Measurements from ENCODE around the gene CEP72. TPM values are rescaled to one million over a fixed set of nuclear protein-coding genes. Genes with fewer than 3 reads are reported as not detected.

Gene CEP72
- total RNA-seq, 1 donor from 2014 or later, result 27.2 TPM

GRCh38 chr5:610744-611730, 1.1 kb upstream of the CEP72 start:
- peak overlapping the region; percentile 85 for H3K4me3 Mint-ChIP-seq
- DNase-seq (ENCODE audit: low read depth, low spot score), result no peak
- H3K4me1 Mint-ChIP-seq, result peaks cover 23% of the 10 kb centered on the region
- peaks cover 15% of the 10 kb centered on the region for H3K36me3 Mint-ChIP-seq (ENCODE audit: low read depth)
- no peaks in the 10 kb centered on the region for H3K9me3 Mint-ChIP-seq
- TF ChIP-seq, protein P1, sequence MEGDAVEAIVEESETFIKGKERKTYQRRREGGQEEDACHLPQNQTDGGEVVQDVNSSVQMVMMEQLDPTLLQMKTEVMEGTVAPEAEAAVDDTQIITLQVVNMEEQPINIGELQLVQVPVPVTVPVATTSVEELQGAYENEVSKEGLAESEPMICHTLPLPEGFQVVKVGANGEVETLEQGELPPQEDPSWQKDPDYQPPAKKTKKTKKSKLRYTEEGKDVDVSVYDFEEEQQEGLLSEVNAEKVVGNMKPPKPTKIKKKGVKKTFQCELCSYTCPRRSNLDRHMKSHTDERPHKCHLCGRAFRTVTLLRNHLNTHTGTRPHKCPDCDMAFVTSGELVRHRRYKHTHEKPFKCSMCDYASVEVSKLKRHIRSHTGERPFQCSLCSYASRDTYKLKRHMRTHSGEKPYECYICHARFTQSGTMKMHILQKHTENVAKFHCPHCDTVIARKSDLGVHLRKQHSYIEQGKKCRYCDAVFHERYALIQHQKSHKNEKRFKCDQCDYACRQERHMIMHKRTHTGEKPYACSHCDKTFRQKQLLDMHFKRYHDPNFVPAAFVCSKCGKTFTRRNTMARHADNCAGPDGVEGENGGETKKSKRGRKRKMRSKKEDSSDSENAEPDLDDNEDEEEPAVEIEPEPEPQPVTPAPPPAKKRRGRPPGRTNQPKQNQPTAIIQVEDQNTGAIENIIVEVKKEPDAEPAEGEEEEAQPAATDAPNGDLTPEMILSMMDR (conservative IDR thresholded peaks at IDR 0.05), result no peak
- H3K27me3 Mint-ChIP-seq (ENCODE audit: low read depth), result no peaks in the 10 kb centered on the region
- no peak overlapping the region for H3K27ac Mint-ChIP-seq (ENCODE audit: unreplicated experiment)

DNA sequence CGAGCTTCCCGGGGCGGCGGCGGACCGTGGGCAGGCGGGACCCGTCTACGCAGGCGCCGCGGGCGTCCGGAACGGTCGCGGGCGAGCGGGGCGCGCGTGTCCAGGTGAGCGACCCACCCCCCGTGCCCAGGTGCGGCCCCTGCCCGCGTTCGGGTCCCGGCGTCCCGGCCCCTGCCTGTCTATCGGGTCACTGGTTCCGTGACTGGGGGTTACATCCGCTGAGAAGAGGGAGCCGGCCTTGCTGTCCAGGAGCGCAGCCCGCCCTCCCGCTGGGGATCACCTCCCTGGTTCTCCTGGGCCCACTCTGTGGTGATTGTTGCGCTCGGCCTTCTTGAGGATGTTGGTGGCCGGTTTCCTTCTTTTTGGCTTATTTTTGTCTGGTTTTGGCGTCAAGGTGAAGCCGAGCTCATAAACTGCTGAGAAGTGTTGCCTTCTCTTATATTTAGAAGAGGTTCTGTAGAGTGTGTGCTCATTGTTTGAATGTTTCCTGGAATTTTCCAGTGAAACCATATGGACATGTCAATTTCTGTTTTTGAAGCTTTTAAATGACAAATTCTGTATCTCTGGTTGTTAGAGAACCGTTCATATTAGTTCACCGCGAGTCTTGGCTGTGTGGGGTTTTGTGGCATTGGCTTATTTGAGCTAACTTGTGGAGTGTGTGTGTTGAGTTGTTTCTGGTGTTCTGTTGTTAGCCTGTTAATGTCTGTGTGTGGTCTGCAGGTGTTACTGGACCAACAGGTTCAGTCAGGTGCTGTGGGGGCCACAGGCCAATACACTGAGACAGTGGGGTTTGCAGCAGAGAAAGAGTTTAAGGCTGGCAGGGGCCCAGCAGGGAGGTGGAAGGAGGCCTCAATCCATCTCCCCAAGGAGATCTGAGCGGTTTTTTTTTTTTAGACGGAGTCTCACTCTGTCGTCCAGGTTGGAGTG, 621 bp downstream of the CEP72 start:
- Mint-ChIP-seq H3K27me3 (ENCODE audit: low read depth) (no peaks in the 10 kb centered on the region), H3K36me3 (ENCODE audit: low read depth) (peaks cover 17% of the 10 kb centered on the region), H3K27ac (ENCODE audit: unreplicated experiment) (peak overlapping the region; percentile 46), H3K4me1 (peaks cover 31% of the 10 kb centered on the region), H3K9me3 (no peaks in the 10 kb centered on the region), H3K4me3 (peak overlapping the region; percentile 89)
- no peak for DNase-seq (ENCODE audit: low read depth, low spot score)
- TF ChIP-seq, protein P1 (conservative IDR thresholded peaks at IDR 0.05), result no peak

- Mint-ChIP-seq H3K36me3 (ENCODE audit: low read depth) (peaks cover 22% of the 10 kb centered on the region), H3K27ac (ENCODE audit: unreplicated experiment) (peak overlapping the region; percentile 85)
- no peak for DNase-seq (ENCODE audit: low read depth, low spot score)
These were observed 4.4 kb downstream of the CEP72 start for GRCh38 chr5:616484-617039.

GRCh38 chr5:617896-618295, 5.8 kb downstream of the CEP72 start:
- Mint-ChIP-seq H3K4me3 (no peak overlapping the region), H3K9me3 (no peaks in the 10 kb centered on the region), H3K27ac (ENCODE audit: unreplicated experiment) (peak overlapping the region; percentile 54), H3K36me3 (ENCODE audit: low read depth) (peaks cover 20% of the 10 kb centered on the region), H3K4me1 (peaks cover 23% of the 10 kb centered on the region), H3K27me3 (ENCODE audit: low read depth) (no peaks in the 10 kb centered on the region)
- TF ChIP-seq, protein P1 (conservative IDR thresholded peaks at IDR 0.05), result no peak
- no peak for DNase-seq (ENCODE audit: low read depth, low spot score)

More at GRCh38 chr5:616484-617039, 4.4 kb downstream of the CEP72 start:
- peak overlapping the region; percentile 42 for H3K4me3 Mint-ChIP-seq
- no peaks in the 10 kb centered on the region for H3K27me3 Mint-ChIP-seq (ENCODE audit: low read depth)
- H3K9me3 Mint-ChIP-seq, result no peaks in the 10 kb centered on the region
- TF ChIP-seq, protein P1 (conservative IDR thresholded peaks at IDR 0.05), result no peak
- H3K4me1 Mint-ChIP-seq, result peaks cover 26% of the 10 kb centered on the region

- H3K4me3 Mint-ChIP-seq, result no peak overlapping the region
These were observed 6.3 kb downstream of the CEP72 start for GRCh38 chr5:618450-618849.

More at GRCh38 chr5:618450-618849, 6.3 kb downstream of the CEP72 start:
- Mint-ChIP-seq H3K27me3 (ENCODE audit: low read depth) (no peaks in the 10 kb centered on the region), H3K4me1 (peaks cover 20% of the 10 kb centered on the region), H3K9me3 (no peaks in the 10 kb centered on the region), H3K36me3 (ENCODE audit: low read depth) (peaks cover 19% of the 10 kb centered on the region), H3K27ac (ENCODE audit: unreplicated experiment) (peak overlapping the region; percentile 44)
- TF ChIP-seq, protein P1 (conservative IDR thresholded peaks at IDR 0.05), result no peak
- DNase-seq (ENCODE audit: low read depth, low spot score), result no peak
